DOHH2 (cell line): ENCODE measurements around the gene COG6.

Source experiments
- H3F3A ChIP-seq: fragments of 200-600 bp; sonication (generic), shearing (Covaris generic); 2 replicates; pipeline ENCODE4 v1.6.0; 2016; ENCODE audit warnings: antibody characterized with exemption, mild to moderate bottlenecking; ENCODE audit not compliant: control insufficient read depth, insufficient read depth
- H3K27ac ChIP-seq: fragments of 200-600 bp; sonication (generic); 2 replicates; pipeline ENCODE4 v1.5.1; 2014; ENCODE audit warnings: low read depth, mild to moderate bottlenecking, low read length, moderate library complexity
- H3K27me3 ChIP-seq: fragments of 200-600 bp; sonication (generic); 2 replicates; pipeline ENCODE4 v1.6.1; 2014; ENCODE audit warnings: mild to moderate bottlenecking, low read length, mixed read lengths; ENCODE audit not compliant: control insufficient read depth
- H3K36me3 ChIP-seq: fragments of 200-600 bp; sonication (generic); 2 replicates; pipeline ENCODE4 v1.6.1; 2014; ENCODE audit warnings: mild to moderate bottlenecking, low read length, moderate library complexity, mixed read lengths; ENCODE audit not compliant: control insufficient read depth
- H3K4me1 ChIP-seq: fragments of 200-600 bp; sonication (generic); 2 replicates; pipeline ENCODE4 v1.6.1; 2014; ENCODE audit warnings: mild to moderate bottlenecking, low read length, mixed read lengths; ENCODE audit not compliant: control insufficient read depth
- H3K4me2 ChIP-seq: fragments of 200-600 bp; sonication (generic); 2 replicates; pipeline ENCODE4 v1.6.0; 2014; ENCODE audit warnings: mild to moderate bottlenecking, low read length, moderate library complexity
- H3K4me3 ChIP-seq: fragments of 200-600 bp; sonication (generic); 2 replicates; pipeline ENCODE4 v1.5.1; 2014; ENCODE audit warnings: mild to moderate bottlenecking, low read length, mixed read lengths
- H3K79me2 ChIP-seq: fragments of 200-600 bp; sonication (generic); 2 replicates; pipeline ENCODE4 v1.6.1; 2014; ENCODE audit warnings: mild to moderate bottlenecking, low read length, mixed read lengths; ENCODE audit not compliant: control insufficient read depth
- H3K9me2 ChIP-seq: fragments of 200-600 bp; sonication (generic); replicated peaks from 2 replicates; pipeline ENCODE4 v1.6.1; 2014; ENCODE audit warnings: mild to moderate bottlenecking, low read length, mixed read lengths; ENCODE audit not compliant: control insufficient read depth
- H3K9me3 ChIP-seq: fragments of 200-600 bp; sonication (generic); 2 replicates; pipeline ENCODE4 v1.6.1; 2014; ENCODE audit warnings: antibody characterized with exemption, low read length, mixed read lengths; ENCODE audit not compliant: control insufficient read depth, insufficient read depth
- H4K20me1 ChIP-seq: fragments of 200-600 bp; sonication (generic); 2 replicates; pipeline ENCODE4 v1.6.0; 2014; ENCODE audit warnings: low read depth, mild to moderate bottlenecking, antibody characterized with exemption, low read length, moderate library complexity; ENCODE audit not compliant: control insufficient read depth, insufficient read depth
- CTCF ChIP-seq: fragments of 200-600 bp; sonication (generic); IDR thresholded peaks from one replicate; pipeline ENCODE4 v1.5.1; 2014; ENCODE audit warnings: antibody characterized with exemption, mild to moderate bottlenecking, low read depth, low read length; ENCODE audit not compliant: poor library complexity, severe bottlenecking
- EZH2phosphoT487 ChIP-seq: fragments of 200-600 bp; sonication (generic); IDR thresholded peaks from 2 replicates; pipeline ENCODE4 v1.6.1; 2017; ENCODE audit warnings: borderline replicate concordance, mild to moderate bottlenecking, antibody characterized with exemption, low read length, moderate library complexity, mixed read lengths

COG6 gene

GRCh38 chr13:39623466-39623865, 32.0 kb upstream of the COG6 start:
- Histone ChIP-seq H3K27ac (no peak overlapping the region), H3K27me3 (no peaks in the 10 kb centered on the region), H3K9me3 (no peaks in the 10 kb centered on the region), H4K20me1 (no peaks in the 10 kb centered on the region), H3F3A (no peaks in the 10 kb centered on the region), H3K4me1 (no peaks in the 10 kb centered on the region), H3K9me2 (no peaks in the 10 kb centered on the region), H3K79me2 (no peaks in the 10 kb centered on the region), H3K4me2 (no peak overlapping the region), H3K4me3 (no peak overlapping the region), H3K36me3 (no peaks in the 10 kb centered on the region)
- TF ChIP-seq EZH2phosphoT487 (no peak), CTCF (no peak)

GRCh38 chr13:39631307-39631706, 24.2 kb upstream of the COG6 start:
- Histone ChIP-seq H3K9me2 (no peaks in the 10 kb centered on the region), H3K9me3 (0 out of 2 replicates have a peak, but pooled peaks cover 2% of the 10 kb centered on the region), H3K27ac (no peak overlapping the region), H3K79me2 (no peaks in the 10 kb centered on the region), H4K20me1 (no peaks in the 10 kb centered on the region), H3F3A (no peaks in the 10 kb centered on the region), H3K36me3 (no peaks in the 10 kb centered on the region), H3K4me2 (no peak overlapping the region), H3K4me3 (no peak overlapping the region), H3K27me3 (no peaks in the 10 kb centered on the region; the same call in 1 of the 2 replicates), H3K4me1 (no peaks in the 10 kb centered on the region)
- TF ChIP-seq EZH2phosphoT487: no peak
- no peak for TF ChIP-seq CTCF

- Histone ChIP-seq H3K9me3 (0 out of 2 replicates have a peak, but pooled peaks cover 2% of the 10 kb centered on the region), H3K4me2 (no peak overlapping the region), H3K4me1 (no peaks in the 10 kb centered on the region), H3K27ac (no peak overlapping the region), H3K27me3 (no peaks in the 10 kb centered on the region; the same call in 1 of the 2 replicates), H3K9me2 (no peaks in the 10 kb centered on the region), H3K4me3 (no peak overlapping the region), H3F3A (no peaks in the 10 kb centered on the region), H4K20me1 (no peaks in the 10 kb centered on the region), H3K36me3 (no peaks in the 10 kb centered on the region), H3K79me2 (no peaks in the 10 kb centered on the region)
- TF ChIP-seq EZH2phosphoT487 (no peak), CTCF (no peak)
These were observed 22.5 kb upstream of the COG6 start for GRCh38 chr13:39632994-39633393.
